K562 (cell line): Measurements from ENCODE around the gene UBE2E2. TPM values are rescaled to one million over a fixed set of nuclear protein-coding genes. Genes with fewer than 3 reads are reported as not detected.

Source experiments
- BRF1 ChIP-seq: IDR thresholded peaks from 3 replicates; pipeline ENCODE4 v1.6.1; 2011; ENCODE audit warnings: borderline replicate concordance, mild to moderate bottlenecking; ENCODE audit not compliant: insufficient read length; ENCODE audit errors: extremely low read depth
- CEBPB ChIP-seq: fragments of 450-650 bp; IDR thresholded peaks from 2 replicates; pipeline ENCODE4 v1.6.1; 2016; ENCODE audit warnings: missing genetic modification characterization, missing compliant biosample characterization
- HMG20A ChIP-seq: fragments of 450-650 bp; formaldehyde crosslinking; conservative IDR thresholded peaks from 2 replicates; pipeline ENCODE4 v1.4.0; 2020; ENCODE audit warnings: mild to moderate bottlenecking, mixed read lengths
- HNRNPLL ChIP-seq: fragments of 200-400 bp; formaldehyde crosslinking; IDR thresholded peaks from 2 replicates; pipeline ENCODE4 v1.6.1; 2017; ENCODE audit warnings: low read length, low read depth, mild to moderate bottlenecking; ENCODE audit not compliant: poor library complexity, severe bottlenecking
- MTA3 ChIP-seq: fragments of 450-650 bp; formaldehyde crosslinking; IDR thresholded peaks from 2 replicates; pipeline ENCODE4 v1.6.1; 2017; ENCODE audit warnings: mild to moderate bottlenecking, borderline replicate concordance
- PKNOX1 ChIP-seq: fragments of 450-650 bp; IDR thresholded peaks from 2 replicates; pipeline ENCODE4 v1.6.1; 2016
- PTTG1 ChIP-seq: fragments of 450-650 bp; IDR thresholded peaks from 2 replicates; pipeline ENCODE4 v1.6.1; 2016; ENCODE audit warnings: low read depth, mild to moderate bottlenecking, missing genetic modification characterization, missing compliant biosample characterization
- STAG1 ChIP-seq: sonication (generic); formaldehyde crosslinking; IDR thresholded peaks from 2 replicates; pipeline ENCODE4 v1.5.0; 2020; ENCODE audit warnings: missing genetic modification reagents, borderline replicate concordance
- TCF7L2 ChIP-seq: fragments of 150-350 bp; IDR thresholded peaks from 2 replicates; pipeline ENCODE4 v1.6.1; 2016; ENCODE audit warnings: low read depth, mild to moderate bottlenecking, low read length, moderate library complexity
- ZBTB43 ChIP-seq: sonication (generic); formaldehyde crosslinking; IDR thresholded peaks from 2 replicates; pipeline ENCODE4 v1.8.0; 2023; ENCODE audit warnings: mild to moderate bottlenecking, missing genetic modification reagents
- ZFP1 ChIP-seq: fragments of 450-650 bp; formaldehyde crosslinking; IDR thresholded peaks from 2 replicates; pipeline ENCODE4 v1.4.0; 2020; ENCODE audit warnings: mild to moderate bottlenecking, mixed read lengths
- ZNF384 ChIP-seq: IDR thresholded peaks from 2 replicates; pipeline ENCODE4 v1.6.1; 2012; ENCODE audit warnings: low read depth, low read length, improper control_type of control experiment
- ZNF561 ChIP-seq: fragments of 450-650 bp; formaldehyde crosslinking; conservative IDR thresholded peaks from 2 replicates; pipeline ENCODE4 v1.4.0; 2020; ENCODE audit warnings: mild to moderate bottlenecking, moderate library complexity
- ZNF695 ChIP-seq: fragments of 450-650 bp; formaldehyde crosslinking; IDR thresholded peaks from 2 replicates; pipeline ENCODE4 v1.4.0; 2020; ENCODE audit warnings: mild to moderate bottlenecking, moderate library complexity
- ZNF76 ChIP-seq: fragments of 250-450 bp; sonication (Bioruptor Pico); IDR thresholded peaks from 2 replicates; pipeline ENCODE4 v1.4.0; 2020; ENCODE audit warnings: mild to moderate bottlenecking, moderate library complexity, borderline replicate concordance
- polyA plus RNA-seq, 8 experiments: library from polyadenylated mRNA; depleted of rRNA in 4 of 8; stranded (reverse) in 5 of 8; unstranded in 3 of 8; fragments of >200 nt; fragmentation: Nextera tagmentation in 2 of 8; fragmentation: Illumina TruSeq in 1 of 8; extraction: Ambion mirVana in 2 of 8; extraction: Trizol in 1 of 8; gene quantifications; 2 replicates each; pipeline versions ENCODE4 v1.2.1 to v1.2.3, GENCODE V29; 2011 to 2014; ENCODE audit warnings: inconsistent platforms in 1 of 8, missing spikeins in 1 of 8
- total RNA-seq, 7 experiments: library from RNA; depleted of rRNA in 6 of 7; stranded (reverse); fragments of >200 nt in 6 of 7; fragmentation: Illumina TruSeq in 2 of 7; extraction: Trizol in 2 of 7; gene quantifications; 2 replicates each; pipeline versions ENCODE4 v1.2.1 to v1.2.3, GENCODE V29; 2011 to 2021; ENCODE audit warnings: low replicate concordance in 1 of 7

UBE2E2 gene
- total and polyA plus RNA-seq, 9 of the 15 experiments (the other 6 are each of a cell fraction or from before 2014, with no cell fraction given), result 0.22 to 5.1 (median 1.9) TPM

- no peak for TF ChIP-seq HMG20A (CRISPR knock-in tag)
- no peak for TF ChIP-seq HNRNPLL
- no peak for TF ChIP-seq PTTG1 (tag)
- TF ChIP-seq STAG1, result no peak
- no peak for TF ChIP-seq BRF1
- no peak for TF ChIP-seq TCF7L2
- TF ChIP-seq ZNF384, result no peak
- TF ChIP-seq ZNF695 (CRISPR knock-in tag), result no peak
- no peak for TF ChIP-seq ZNF76
- TF ChIP-seq ZBTB43 (CRISPR knock-in tag), result no peak
- TF ChIP-seq ZFP1 (CRISPR knock-in tag), result no peak
- TF ChIP-seq ZNF561 (CRISPR knock-in tag), result no peak
- TF ChIP-seq CEBPB (tag), result no peak
- TF ChIP-seq MTA3, result no peak
- no peak for TF ChIP-seq PKNOX1
These were observed 262.4 kb downstream of the UBE2E2 start (continued) for GRCh38 chr3:23465569-23465968.
